Measurements from ENCODE around the gene SRSF1.

DNA sequence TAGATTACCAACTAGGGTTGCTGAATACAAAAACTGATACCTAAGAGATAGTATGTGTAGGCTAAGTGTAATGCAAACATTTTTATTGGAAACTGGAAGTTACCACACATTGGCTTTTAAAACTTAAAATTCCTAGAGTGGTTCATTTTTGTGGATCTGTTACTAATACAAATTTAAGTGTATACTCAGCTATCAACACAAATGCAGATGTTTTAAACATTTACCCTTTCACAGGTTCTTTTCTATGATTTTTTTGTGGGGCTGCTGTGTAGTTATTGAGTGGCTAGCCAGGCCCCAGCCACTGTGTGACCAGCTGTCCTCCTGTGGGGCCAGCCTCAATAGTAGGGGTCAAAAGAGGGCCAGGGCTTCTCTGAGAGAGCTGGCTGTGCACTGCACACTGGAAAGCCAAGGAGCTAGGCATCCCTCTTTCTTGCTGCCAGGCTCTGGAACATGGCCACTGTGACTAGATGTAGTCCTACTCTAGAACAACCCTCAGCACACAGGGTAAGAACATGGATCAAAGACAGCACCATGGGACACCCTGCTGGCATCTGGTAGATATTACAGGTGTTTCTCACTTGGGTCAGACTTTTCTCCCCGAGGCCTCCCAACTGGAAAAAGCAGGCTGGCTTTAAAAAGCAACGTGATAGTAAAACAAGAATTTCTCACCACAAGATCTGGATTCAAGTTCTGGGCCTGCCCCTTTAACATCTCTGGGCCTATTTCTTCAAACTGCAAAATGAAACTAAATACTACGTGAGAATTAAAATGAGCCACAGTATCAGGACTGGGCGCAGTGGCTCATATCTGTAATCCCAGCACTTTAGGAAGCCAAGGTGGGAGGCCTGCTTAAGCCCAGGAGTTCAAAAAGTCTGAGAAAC is 11.7 kb downstream of the SRSF1 start:
- TF ChIP-seq EZH2phosphoT487 (IDR thresholded peaks at IDR 0.05; ENCODE audit: borderline replicate concordance) (no peak), POLR2AphosphoS5 (IDR thresholded peaks at IDR 0.05; ENCODE audit: low read depth, low read length) (no peak; the same call in 1 of the 2 replicates)
